ENCODE results near the gene TPM3.
"Not testable (repeated sequence)": the region's sequence is repeated elsewhere in the genome, so short reads cannot be mapped to it uniquely, and the experiment has no call there.

TPM3 gene

GRCh38 chr1:154191990-154192461 is at the start of gene TPM3:
TPM3 (minus strand) TSS chr1:154192100; CDS start chr1:154192018, 82 bp downstream.
- no peak for DNase-seq (ENCODE audit: low read depth in 2 of 2)

DNA sequence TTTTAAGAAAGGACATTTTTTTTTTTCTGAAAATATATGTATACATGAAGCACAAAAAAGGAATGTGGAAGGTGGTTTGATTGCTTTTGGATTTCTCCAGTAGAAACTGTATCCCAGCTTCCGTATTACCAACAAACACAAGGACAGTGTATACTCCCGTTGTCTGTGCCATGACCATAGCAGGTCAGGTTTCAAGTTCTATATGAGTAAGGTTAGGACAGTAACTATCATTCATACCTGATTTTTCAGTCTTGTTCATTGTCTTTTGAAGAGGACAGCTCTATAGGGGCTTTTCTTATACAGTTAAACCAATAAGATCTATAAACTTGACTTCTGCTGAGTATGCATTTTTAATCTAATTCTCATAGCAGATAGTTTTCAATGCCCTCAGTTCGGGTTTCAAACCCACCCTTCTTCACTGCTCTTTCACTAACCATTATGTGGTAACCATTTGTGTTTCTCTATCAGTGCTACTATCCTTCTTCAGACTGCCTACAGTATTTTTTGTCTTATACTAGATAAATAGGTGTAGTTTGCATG is 48.5 kb upstream of the TPM3 start:
- DNase-seq (ENCODE audit: low read depth in 2 of 2) = no peak

DNA sequence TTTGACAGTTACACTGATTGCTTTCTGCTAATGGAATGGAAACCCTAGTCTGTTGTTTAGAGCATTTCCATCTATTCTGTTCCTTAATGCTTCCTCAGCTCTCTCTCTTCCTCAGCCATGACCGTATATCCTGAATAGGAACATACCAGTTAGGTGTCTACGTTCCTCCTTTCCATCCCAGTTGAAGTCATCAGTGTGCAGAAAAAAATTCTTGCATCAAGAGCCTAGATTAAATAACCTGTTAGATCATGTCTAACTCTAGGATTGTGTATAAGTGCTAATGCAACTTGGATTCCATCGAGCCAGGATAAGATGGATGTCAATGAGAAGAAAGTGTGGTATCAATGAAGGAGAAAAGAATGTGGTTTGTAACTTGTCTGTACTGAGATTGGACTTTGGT is 47.6 kb upstream of the TPM3 start:
- DNase-seq (ENCODE audit: low read depth in 2 of 2) = no peak

GRCh38 chr1:154237880-154238506 is 46.1 kb upstream of the TPM3 start:
- no peak for DNase-seq (ENCODE audit: low read depth in 2 of 2)

DNA sequence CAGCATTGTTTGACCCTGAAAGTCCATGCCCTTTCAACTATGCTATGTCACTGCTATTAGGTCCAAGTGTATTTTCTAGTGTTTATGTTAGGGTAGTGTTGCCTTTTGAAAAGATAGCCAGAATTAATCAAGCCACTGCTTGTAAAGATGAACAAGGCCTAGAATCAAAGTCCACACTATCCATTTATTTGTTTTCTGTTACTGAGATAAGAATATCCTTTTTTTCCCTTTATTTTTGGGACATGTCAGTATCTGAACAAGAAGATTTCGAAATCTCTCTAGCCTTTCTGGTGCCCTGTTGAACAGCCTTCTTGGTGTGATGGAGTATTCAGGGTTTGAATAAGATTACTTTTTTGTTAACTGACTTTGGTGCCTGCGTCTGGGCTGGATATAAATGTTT is 45.5 kb upstream of the TPM3 start:
- DNase-seq (ENCODE audit: low read depth in 2 of 2) = no peak

DNA sequence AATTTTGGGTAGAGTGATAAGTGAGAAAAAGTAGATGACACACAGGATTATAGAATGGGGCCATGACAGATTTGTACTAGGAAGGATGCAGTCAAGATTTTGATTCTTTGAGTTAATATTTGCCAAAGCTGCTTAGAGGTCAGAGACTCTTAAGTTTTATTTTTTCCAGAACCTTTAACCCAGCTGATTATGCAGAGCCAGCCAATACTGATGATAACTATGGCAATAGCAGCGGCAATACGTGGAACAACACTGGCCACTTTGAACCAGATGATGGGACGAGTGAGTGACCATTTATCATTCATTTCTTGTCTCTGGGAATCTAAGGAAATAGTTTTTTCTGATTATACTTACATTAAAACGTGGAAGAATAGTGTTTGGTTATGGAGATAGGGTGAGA is 45.0 kb upstream of the TPM3 start:
- no peak for DNase-seq (ENCODE audit: low read depth in 2 of 2)

GRCh38 chr1:154233127-154233526 is 41.2 kb upstream of the TPM3 start:
- not testable (repeated sequence) for DNase-seq (ENCODE audit: low read depth in 2 of 2)

DNA sequence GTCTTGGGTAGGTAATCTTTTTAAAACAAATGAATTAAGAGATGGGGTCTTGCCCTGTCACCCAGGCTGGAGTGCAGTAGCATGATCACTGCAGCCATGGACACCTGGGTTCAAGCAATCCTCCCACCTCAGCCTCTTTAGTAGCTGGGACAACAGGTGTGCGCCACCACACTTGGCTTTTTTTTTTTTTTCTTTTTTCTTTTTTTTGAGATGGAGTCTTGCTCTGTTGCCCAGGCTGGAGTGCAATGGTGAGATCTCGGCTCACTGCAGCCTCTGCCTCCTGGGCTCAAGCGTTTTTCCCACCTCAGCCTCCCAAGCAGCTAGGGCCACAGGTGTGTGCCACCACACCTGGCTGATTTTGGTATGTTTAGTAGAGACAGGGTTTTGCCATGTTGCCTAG is 39.2 kb upstream of the TPM3 start:
- DNase-seq (ENCODE audit: low read depth in 2 of 2) = not testable (repeated sequence)

- no peak for DNase-seq (ENCODE audit: low read depth in 2 of 2)
These were observed 33.5 kb upstream of the TPM3 start for GRCh38 chr1:154225370-154225769.

- DNase-seq (ENCODE audit: low read depth in 2 of 2) = no peak
These were observed 31.7 kb upstream of the TPM3 start for GRCh38 chr1:154223621-154224020.

- no peak for DNase-seq (ENCODE audit: low read depth in 2 of 2)
These were observed 31.0 kb upstream of the TPM3 start for GRCh38 chr1:154222918-154223317.

DNA sequence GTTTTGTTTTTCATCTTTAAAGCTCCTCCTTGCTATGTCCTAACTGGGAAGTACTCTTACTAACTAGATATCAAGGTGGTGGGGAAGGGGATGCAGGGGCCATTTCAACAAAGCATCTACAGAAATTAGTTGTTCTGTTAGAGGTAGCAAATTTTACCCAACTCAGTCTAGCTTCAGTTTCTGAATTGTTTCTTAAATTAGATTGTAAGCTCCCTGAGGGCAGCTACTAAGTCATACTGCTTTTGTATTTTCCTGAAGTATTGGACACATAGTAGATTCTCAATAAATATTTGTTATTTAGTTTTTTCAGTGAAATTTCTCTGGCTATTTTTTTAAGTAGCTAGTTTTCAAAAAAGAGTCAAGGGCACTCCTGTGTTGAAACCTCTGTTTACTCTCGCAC is 30.6 kb upstream of the TPM3 start:
- DNase-seq (ENCODE audit: low read depth in 2 of 2) = no peak

DNA sequence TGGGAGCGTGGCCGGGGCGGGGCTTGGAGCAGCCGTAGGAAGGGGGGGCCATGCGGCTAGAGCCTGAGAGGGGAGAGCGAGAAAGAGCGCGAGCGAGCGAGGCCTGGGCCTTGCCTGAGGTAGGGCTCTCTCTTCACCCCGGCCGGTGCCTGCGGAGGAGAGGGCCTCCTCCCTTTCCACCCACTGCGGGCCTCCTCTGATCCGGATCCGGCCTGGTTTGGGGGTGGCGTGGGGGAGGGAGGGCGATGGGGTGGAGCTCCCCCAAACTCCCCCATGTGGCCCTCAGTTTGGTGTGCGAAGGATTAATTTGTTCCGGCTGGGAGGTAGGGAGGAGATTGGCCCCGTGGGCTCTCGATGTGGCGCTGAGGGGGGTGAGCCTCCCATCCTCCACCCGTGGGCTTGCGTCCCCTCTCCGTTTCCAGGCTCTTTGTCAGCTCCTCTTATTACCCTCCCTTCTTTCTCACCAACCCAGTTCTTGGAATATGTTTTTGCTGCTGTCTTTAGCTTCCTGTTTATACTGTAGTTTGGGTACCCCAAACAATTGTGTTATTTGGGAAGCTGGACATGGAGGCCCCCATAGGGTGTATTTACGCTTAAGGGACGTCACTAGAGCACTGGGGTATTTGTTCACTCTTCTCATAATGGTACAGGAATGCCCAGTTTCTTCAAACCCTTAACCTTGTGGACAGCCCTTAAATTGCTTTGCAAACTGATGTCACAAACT is 29.5 kb upstream of the TPM3 start:
- peak; percentile 14 to 23 for DNase-seq (ENCODE audit: low read depth in 2 of 2)

GRCh38 chr1:154220970-154221277 is 29.0 kb upstream of the TPM3 start:
- no peak for DNase-seq (ENCODE audit: low read depth in 2 of 2)

- peak; percentile 98 to 99 for DNase-seq (ENCODE audit: low read depth in 2 of 2)
These were observed 28.4 kb upstream of the TPM3 start, which contains the start of gene UBAP2L for GRCh38 chr1:154220071-154220969. UBAP2L (plus strand) TSS chr1:154220955; CDS start chr1:154225124, 4,169 bp downstream.

DNA sequence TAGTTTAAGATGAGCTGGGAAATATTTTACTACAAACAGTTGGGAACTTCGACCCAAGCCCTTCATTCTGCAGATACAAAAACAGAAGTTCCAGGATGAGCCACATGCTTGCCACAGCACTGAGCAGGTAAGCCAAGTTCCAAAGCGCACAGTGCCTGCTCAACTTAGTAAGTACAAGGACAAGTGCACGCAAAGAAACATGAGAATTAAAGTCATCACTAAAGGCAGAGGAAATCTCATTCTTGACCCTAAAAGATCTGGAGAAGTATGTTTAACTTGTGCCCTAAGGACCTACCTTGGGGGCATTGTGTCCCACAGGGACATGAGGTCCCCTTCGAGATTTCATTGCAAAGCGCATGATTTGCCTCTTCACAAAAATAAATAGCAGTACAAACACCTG is 27.6 kb upstream of the TPM3 start:
- no peak for DNase-seq (ENCODE audit: low read depth in 2 of 2)

GRCh38 chr1:154218545-154218944 is 26.6 kb upstream of the TPM3 start:
- DNase-seq (ENCODE audit: low read depth in 2 of 2) = no peak

- no peak for DNase-seq (ENCODE audit: low read depth in 2 of 2)
These were observed 21.4 kb upstream of the TPM3 start for GRCh38 chr1:154213274-154213673.

GRCh38 chr1:154212083-154212482 is 20.2 kb upstream of the TPM3 start:
- no peak for DNase-seq (ENCODE audit: low read depth in 2 of 2)

GRCh38 chr1:154208677-154209388 is 16.9 kb upstream of the TPM3 start:
- DNase-seq (ENCODE audit: low read depth in 2 of 2) = no peak

DNA sequence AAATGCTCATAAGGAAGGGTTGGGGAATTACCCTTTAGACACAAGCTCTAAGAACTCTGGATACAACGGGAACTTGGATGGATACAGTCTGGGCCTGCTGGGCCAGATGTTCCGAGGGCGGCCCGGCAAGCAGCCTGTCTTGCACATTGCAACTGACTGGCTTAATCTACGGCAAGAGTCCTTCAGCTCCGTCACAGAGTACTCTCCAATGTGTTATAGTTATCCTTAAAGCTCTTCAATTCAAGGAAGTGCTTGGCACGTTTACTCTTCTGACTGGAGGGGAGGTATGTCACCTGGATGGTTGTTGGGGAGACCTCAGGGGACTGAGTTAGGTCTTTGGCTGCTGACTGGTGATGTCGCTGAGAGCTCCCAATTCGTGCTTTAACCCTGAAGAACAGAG is 15.4 kb upstream of the TPM3 start:
- DNase-seq (ENCODE audit: low read depth in 2 of 2) = no peak

DNA sequence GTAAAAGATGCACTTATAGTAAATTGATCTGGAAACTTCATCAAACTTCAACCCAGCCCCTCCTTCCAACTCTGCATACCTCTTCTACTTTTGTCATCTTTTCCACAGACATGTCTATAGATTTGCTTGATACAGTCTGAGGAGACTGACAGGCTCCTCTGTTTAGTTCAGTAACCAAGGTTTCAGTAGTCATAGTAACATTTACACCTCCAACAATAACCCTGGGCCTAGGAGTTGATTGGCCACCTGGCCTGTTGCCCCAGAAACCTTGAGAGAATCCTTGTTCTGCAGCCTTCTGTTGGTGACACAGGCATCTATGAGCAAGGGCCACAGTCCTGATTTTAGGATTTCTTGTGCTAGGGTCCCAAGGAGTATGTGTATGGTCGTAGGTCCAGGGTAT is 14.3 kb upstream of the TPM3 start, which contains the start of gene CFAP141:
Gene CFAP141, minus strand, starts transcription at position 138 of the 400 bp plus-strand sequence. Its CDS starts 26 bp downstream, at position 112.
- DNase-seq (ENCODE audit: low read depth in 2 of 2) = no peak

All from fibroblast of skin of left biceps (primary cell).